ENCODE results near the gene TPR.

GRCh38 chr1:186337554-186337953, 37.5 kb downstream of the TPR start:
- TF ChIP-seq POLR2AphosphoS5 (IDR thresholded peaks at IDR 0.05) (no peak), CTCF (IDR thresholded peaks at IDR 0.05) (no peak), POLR2A (IDR thresholded peaks at IDR 0.05) (no peak)

All from breast epithelium (tissue), 3 donors.